IMR-90 (cell line): ENCODE results near the gene GPATCH8. TPM values are rescaled to one million over a fixed set of nuclear protein-coding genes. Genes with fewer than 3 reads are reported as not detected.

Source experiments
- ATAC-seq: fragments of 200-7000 bp; cut with Tn5 transposase; 2 replicates; pipeline ENCODE4 v1.9.1; 2020; ENCODE audit warnings: low read depth, mild to moderate bottlenecking, moderate library complexity
- BruUV-seq: library from RNA; stranded (reverse); fragments of 400-500 nt; replicated peaks from 2 replicates; lab custom pipeline; 2021; lab: Mats Ljungman, UMichigan
- CTCF ChIA-PET: fragments of 300-600 bp; formaldehyde crosslinking; extraction: SDS; loops from one replicate; lab custom pipeline; 2021; ENCODE audit warnings: antibody characterized with exemption; lab: Yijun Ruan, JAX
- POLR2A ChIA-PET: fragments of 300-600 bp; sonication (Branson Sonifier 250); formaldehyde crosslinking; loops from one replicate; lab custom pipeline; 2022; ENCODE audit warnings: antibody characterized with exemption; ENCODE audit not compliant: unreplicated experiment; lab: Charles Lee
- DNase-seq: peaks from one replicate; pipeline ENCODE4 v3.0.0; 2013
- H2AFZ ChIP-seq: replicated peaks from 2 replicates; pipeline ENCODE3; 2013; ENCODE audit warnings: low read length, mild to moderate bottlenecking; ENCODE audit not compliant: poor library complexity
- H2AK5ac ChIP-seq: 2 replicates; pipeline ENCODE4 v1.6.1; 2013; ENCODE audit warnings: low read depth, low read length, inconsistent platforms
- H2AK9ac ChIP-seq: replicated peaks from 2 replicates; pipeline ENCODE3; 2013; ENCODE audit warnings: mild to moderate bottlenecking, low read depth, low read length, moderate library complexity; ENCODE audit not compliant: poor library complexity
- H2BK120ac ChIP-seq: 2 replicates; pipeline ENCODE4 v1.6.1; 2013; ENCODE audit warnings: low read depth, low read length, inconsistent platforms
- H2BK15ac ChIP-seq: 3 replicates; pipeline ENCODE4 v1.6.1; 2013; ENCODE audit warnings: low read depth, low read length, inconsistent platforms
- H2BK20ac ChIP-seq: 2 replicates; pipeline ENCODE4 v1.6.1; 2013; ENCODE audit warnings: low read depth, mild to moderate bottlenecking, inconsistent platforms, low read length, moderate library complexity
- H2BK5ac ChIP-seq: 2 replicates; pipeline ENCODE4 v1.6.1; 2013; ENCODE audit warnings: mild to moderate bottlenecking, low read depth, low read length, inconsistent platforms; ENCODE audit not compliant: poor library complexity, severe bottlenecking
- H3K14ac ChIP-seq: replicated peaks from 2 replicates; pipeline ENCODE4 v1.6.1; 2013; ENCODE audit warnings: low read depth, low read length, inconsistent platforms
- H3K18ac ChIP-seq: 2 replicates; pipeline ENCODE4 v1.6.1; 2013; ENCODE audit warnings: low read depth, low read length, control low read depth
- H3K23ac ChIP-seq: 2 replicates; pipeline ENCODE4 v1.6.1; 2013; ENCODE audit warnings: low read depth, low read length, inconsistent platforms
- H3K27ac ChIP-seq: 2 replicates; pipeline ENCODE4 v1.5.1; 2013; ENCODE audit warnings: mild to moderate bottlenecking, control low read depth, low read length; ENCODE audit not compliant: insufficient read depth
- H3K27me3 ChIP-seq: 2 replicates; pipeline ENCODE4 v1.6.1; 2013; ENCODE audit warnings: low read length; ENCODE audit not compliant: control insufficient read depth, insufficient read depth
- H3K36me3 ChIP-seq: 2 replicates; pipeline ENCODE4 v1.6.1; 2013; ENCODE audit warnings: low read length, mixed read lengths; ENCODE audit not compliant: control insufficient read depth, insufficient read depth
- H3K4ac ChIP-seq: 2 replicates; pipeline ENCODE4 v1.6.1; 2013; ENCODE audit warnings: low read depth, low read length, inconsistent platforms
- H3K4me1 ChIP-seq: 2 replicates; pipeline ENCODE4 v1.6.1; 2013; ENCODE audit warnings: low read length, mixed read lengths; ENCODE audit not compliant: control insufficient read depth, insufficient read depth
- H3K4me2 ChIP-seq: 2 replicates; pipeline ENCODE4 v1.6.1; 2013; ENCODE audit warnings: low read depth, mild to moderate bottlenecking, control low read depth, low read length, moderate library complexity
- H3K4me3 ChIP-seq: 2 replicates; pipeline ENCODE4 v1.5.1; 2013; ENCODE audit warnings: low read depth, mild to moderate bottlenecking, control low read depth, low read length, moderate library complexity; ENCODE audit not compliant: insufficient read depth
- H3K56ac ChIP-seq: 2 replicates; pipeline ENCODE4 v1.6.1; 2013; ENCODE audit warnings: low read length, inconsistent platforms; ENCODE audit not compliant: insufficient read depth; ENCODE audit errors: extremely low read depth
- H3K79me1 ChIP-seq, 2 experiments: 2 replicates each; pipeline ENCODE4 v1.6.1; 2013; ENCODE audit warnings: low read length in 2 of 2, inconsistent platforms in 1 of 2, low read depth in 1 of 2
- H3K9ac ChIP-seq: 2 replicates; pipeline ENCODE4 v1.6.1; 2013; ENCODE audit warnings: low read depth, low read length, control low read depth
- H3K9me1 ChIP-seq: 2 replicates; pipeline ENCODE4 v1.6.1; 2013; ENCODE audit warnings: low read length, inconsistent platforms; ENCODE audit not compliant: insufficient read depth
- H3K9me3 ChIP-seq: 2 replicates; pipeline ENCODE4 v1.6.1; 2013; ENCODE audit warnings: low read length; ENCODE audit not compliant: control insufficient read depth, insufficient read depth
- H4K20me1 ChIP-seq: 2 replicates; pipeline ENCODE4 v1.6.1; 2013; ENCODE audit warnings: low read length, inconsistent platforms; ENCODE audit not compliant: insufficient read depth
- H4K5ac ChIP-seq: 2 replicates; pipeline ENCODE4 v1.6.1; 2013; ENCODE audit warnings: mild to moderate bottlenecking, low read depth, low read length, control low read depth
- H4K8ac ChIP-seq, 2 experiments: 2 replicates each; pipeline ENCODE4 v1.6.1; 2013; ENCODE audit warnings: low read depth in 2 of 2, low read length in 2 of 2, control low read depth in 1 of 2, inconsistent platforms in 1 of 2
- H4K91ac ChIP-seq: 2 replicates; pipeline ENCODE4 v1.6.1; 2013; ENCODE audit warnings: low read depth, low read length, inconsistent platforms; ENCODE audit not compliant: insufficient read depth
- BHLHE40 ChIP-seq: fragments of 150-350 bp; IDR thresholded peaks from 2 replicates; pipeline ENCODE4 v1.6.1; 2016; ENCODE audit warnings: mild to moderate bottlenecking, low read depth, low read length
- CEBPB ChIP-seq: IDR thresholded peaks from 2 replicates; pipeline ENCODE4 v1.6.1; 2012; ENCODE audit warnings: low read depth, low read length, improper control_type of control experiment
- CHD1 ChIP-seq: IDR thresholded peaks from 2 replicates; pipeline ENCODE4 v1.6.1; 2012; ENCODE audit warnings: low read depth, low read length, improper control_type of control experiment
- FOS ChIP-seq: fragments of 150-350 bp; IDR thresholded peaks from 2 replicates; pipeline ENCODE4 v1.6.1; 2016; ENCODE audit warnings: low read depth, low read length
- MAFK ChIP-seq: IDR thresholded peaks from 2 replicates; pipeline ENCODE4 v1.6.1; 2012; ENCODE audit warnings: low read depth, low read length, improper control_type of control experiment
- MAZ ChIP-seq: IDR thresholded peaks from 2 replicates; pipeline ENCODE4 v1.6.1; 2012; ENCODE audit warnings: low read depth, mild to moderate bottlenecking, low read length, improper control_type of control experiment, moderate library complexity, borderline replicate concordance
- NFE2L2 ChIP-seq: fragments of 150-350 bp; IDR thresholded peaks from 2 replicates; pipeline ENCODE4 v1.6.1; 2016; ENCODE audit warnings: low read depth, mild to moderate bottlenecking, low read length
- POLR2A ChIP-seq: IDR thresholded peaks from 2 replicates; pipeline ENCODE4 v1.6.1; 2012; ENCODE audit warnings: mild to moderate bottlenecking, low read depth, low read length
- RAD21 ChIP-seq: IDR thresholded peaks from 2 replicates; pipeline ENCODE4 v1.6.1; 2012; ENCODE audit warnings: low read length, improper control_type of control experiment
- RCOR1 ChIP-seq: IDR thresholded peaks from 2 replicates; pipeline ENCODE4 v1.6.1; 2012; ENCODE audit warnings: mild to moderate bottlenecking, low read length, improper control_type of control experiment; ENCODE audit not compliant: insufficient replicate concordance
- RFX5 ChIP-seq: IDR thresholded peaks from 2 replicates; pipeline ENCODE4 v1.8.0; 2012; ENCODE audit warnings: low read depth, mild to moderate bottlenecking, low read length, moderate library complexity
- SMC3 ChIP-seq: fragments of 150-350 bp; IDR thresholded peaks from 2 replicates; pipeline ENCODE4 v1.6.1; 2016; ENCODE audit warnings: low read depth, mild to moderate bottlenecking, antibody characterized with exemption, low read length, moderate library complexity
- USF2 ChIP-seq: fragments of 150-350 bp; IDR thresholded peaks from 2 replicates; pipeline ENCODE4 v1.6.1; 2017; ENCODE audit warnings: mild to moderate bottlenecking, antibody characterized with exemption, low read length, low read depth
- WGBS, 2 experiments: methylation state at CpG; one replicate each; pipeline versions ENCODE4 v1.1.5 to v1.1.7; 2013; ENCODE audit warnings: missing lambda C conversion rate in 2 of 2; ENCODE audit not compliant: insufficient read length in 1 of 2; ENCODE audit errors: extremely low coverage in 2 of 2; 5-methylcytosine and 5-hydroxymethylcytosine counted together
- dilution Hi-C: fragments of 300-500 bp; cut with HindIII; formaldehyde crosslinking; loops from one replicate; pipeline ENCODE4 v1.14.3; 2018; ENCODE audit warnings: low sequenced_read_pairs; ENCODE audit not compliant: unreplicated experiment
- in situ Hi-C: fragments of 300-500 bp; cut with MboI; formaldehyde crosslinking; loops from 3 replicates; pipeline ENCODE4 v1.14.3; 2019; ENCODE audit warnings: low sequenced_read_pairs, inconsistent platforms, mixed read lengths
- intact Hi-C: fragments of 100-400 bp; cut with micrococcal nuclease; formaldehyde crosslinking; loops from 2 replicates; pipeline ENCODE4 v1.10.0; 2022
- polyA plus RNA-seq, 3 experiments: library from polyadenylated mRNA; depleted of rRNA; stranded (reverse); fragments of >200 nt; gene quantifications; 2 replicates each; pipeline ENCODE4 v1.2.3, GENCODE V29; 2012; ENCODE audit warnings: low replicate concordance in 1 of 3
- total RNA-seq: library from RNA; depleted of rRNA; stranded (reverse); fragments of >200 nt; gene quantifications from 2 replicates; pipeline ENCODE4 v1.2.3, GENCODE V29; 2012
- TF ChIP-seq, protein P1 (sequence below): conservative IDR thresholded peaks from 2 replicates; pipeline ENCODE4 v1.5.1; 2012; ENCODE audit warnings: mild to moderate bottlenecking, low read depth, low read length, improper control_type of control experiment
- TF ChIP-seq, protein P2 (sequence below): fragments of 150-350 bp; IDR thresholded peaks from 2 replicates; pipeline ENCODE4 v1.6.1; 2016; ENCODE audit warnings: low read depth, mild to moderate bottlenecking, low read length, moderate library complexity, borderline replicate concordance

Gene GPATCH8
- total and polyA plus RNA-seq, 2 of the 4 experiments (the other 2 are of a cell fraction), result 8.8 to 13.2 TPM

DNA sequence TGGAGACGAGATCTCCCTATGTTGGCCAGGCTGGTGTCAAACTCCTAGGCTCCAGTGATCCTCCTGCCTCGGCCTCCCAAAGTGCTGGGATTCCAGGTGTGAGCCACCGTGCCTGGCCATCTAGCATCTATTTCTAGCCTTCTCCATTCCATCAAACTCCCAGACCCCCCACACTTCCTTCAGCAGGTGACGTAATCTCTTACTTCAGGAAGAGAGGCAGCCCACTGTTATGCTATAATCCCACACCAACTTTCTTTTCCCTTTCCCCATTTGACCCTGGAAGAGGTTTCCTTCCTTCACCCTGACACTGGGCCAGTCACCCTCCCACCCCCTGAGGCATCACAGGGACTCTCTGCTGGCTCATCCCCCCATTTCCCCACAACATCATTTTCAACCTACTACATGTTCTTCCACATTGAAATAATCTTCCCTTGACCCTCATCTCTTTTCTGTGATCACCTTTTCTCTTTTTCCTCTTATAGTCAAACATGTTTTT is 121.3 kb downstream of the GPATCH8 start:
- no peak overlapping the region for H3K23ac ChIP-seq
- H3K4me2 ChIP-seq, result no peak overlapping the region
- no TSS peak for BruUV-seq
- no peak overlapping the region for H2BK20ac ChIP-seq
- no peak overlapping the region for H3K56ac ChIP-seq
- no peak overlapping the region for H3K27ac ChIP-seq
- no peaks in the 10 kb centered on the region for H3K36me3 ChIP-seq
- ATAC-seq (no peak), DNase-seq (no peak)
- H2BK15ac ChIP-seq, result no peak overlapping the region
- no peak overlapping the region for H3K9ac ChIP-seq
- in situ Hi-C loops, result no loop called here
- H2AK9ac ChIP-seq, result no peak overlapping the region
- H3K18ac ChIP-seq, result no peak overlapping the region
- H4K20me1 ChIP-seq, result 0 out of 2 replicates have a peak, but pooled peaks cover 3% of the 10 kb centered on the region
- no peaks in the 10 kb centered on the region; the same call in 1 of the 2 replicates for H3K9me3 ChIP-seq
- H3K14ac ChIP-seq, result no peak overlapping the region
- POLR2A ChIA-PET, result no interaction called here
- H4K5ac ChIP-seq, result no peak overlapping the region
- H2AFZ ChIP-seq, result no peak overlapping the region
- peaks cover 36% of the 10 kb centered on the region for H3K27me3 ChIP-seq
- no peak for TF ChIP-seq POLR2A
- TF ChIP-seq RAD21, result no peak
- no peak for TF ChIP-seq RFX5
- TF ChIP-seq MAFK, result no peak
- TF ChIP-seq USF2, result no peak
- TF ChIP-seq BHLHE40, result no peak
- TF ChIP-seq CHD1, result no peak
- TF ChIP-seq FOS, result no peak
- TF ChIP-seq CEBPB, result no peak
- TF ChIP-seq SMC3, result no peak
- TF ChIP-seq, protein P1, sequence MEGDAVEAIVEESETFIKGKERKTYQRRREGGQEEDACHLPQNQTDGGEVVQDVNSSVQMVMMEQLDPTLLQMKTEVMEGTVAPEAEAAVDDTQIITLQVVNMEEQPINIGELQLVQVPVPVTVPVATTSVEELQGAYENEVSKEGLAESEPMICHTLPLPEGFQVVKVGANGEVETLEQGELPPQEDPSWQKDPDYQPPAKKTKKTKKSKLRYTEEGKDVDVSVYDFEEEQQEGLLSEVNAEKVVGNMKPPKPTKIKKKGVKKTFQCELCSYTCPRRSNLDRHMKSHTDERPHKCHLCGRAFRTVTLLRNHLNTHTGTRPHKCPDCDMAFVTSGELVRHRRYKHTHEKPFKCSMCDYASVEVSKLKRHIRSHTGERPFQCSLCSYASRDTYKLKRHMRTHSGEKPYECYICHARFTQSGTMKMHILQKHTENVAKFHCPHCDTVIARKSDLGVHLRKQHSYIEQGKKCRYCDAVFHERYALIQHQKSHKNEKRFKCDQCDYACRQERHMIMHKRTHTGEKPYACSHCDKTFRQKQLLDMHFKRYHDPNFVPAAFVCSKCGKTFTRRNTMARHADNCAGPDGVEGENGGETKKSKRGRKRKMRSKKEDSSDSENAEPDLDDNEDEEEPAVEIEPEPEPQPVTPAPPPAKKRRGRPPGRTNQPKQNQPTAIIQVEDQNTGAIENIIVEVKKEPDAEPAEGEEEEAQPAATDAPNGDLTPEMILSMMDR, result no peak
- TF ChIP-seq NFE2L2, result no peak
- TF ChIP-seq, protein P2, sequence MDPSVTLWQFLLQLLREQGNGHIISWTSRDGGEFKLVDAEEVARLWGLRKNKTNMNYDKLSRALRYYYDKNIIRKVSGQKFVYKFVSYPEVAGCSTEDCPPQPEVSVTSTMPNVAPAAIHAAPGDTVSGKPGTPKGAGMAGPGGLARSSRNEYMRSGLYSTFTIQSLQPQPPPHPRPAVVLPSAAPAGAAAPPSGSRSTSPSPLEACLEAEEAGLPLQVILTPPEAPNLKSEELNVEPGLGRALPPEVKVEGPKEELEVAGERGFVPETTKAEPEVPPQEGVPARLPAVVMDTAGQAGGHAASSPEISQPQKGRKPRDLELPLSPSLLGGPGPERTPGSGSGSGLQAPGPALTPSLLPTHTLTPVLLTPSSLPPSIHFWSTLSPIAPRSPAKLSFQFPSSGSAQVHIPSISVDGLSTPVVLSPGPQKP, result no peak
- no peak for TF ChIP-seq RCOR1
- TF ChIP-seq MAZ, result no peak
- no peak overlapping the region for H4K91ac ChIP-seq
- intact Hi-C loops, result no loop called here
- no peak overlapping the region for H2BK5ac ChIP-seq
- CTCF ChIA-PET, result no interaction called here
- 87% methylated on average over 3 of the region's 4 CpGs; no CpG with 5 or more reads in 1 of the 2 experiments for WGBS, 2 experiments
- H3K79me1 ChIP-seq, result no peaks in the 10 kb centered on the region
- H3K4me3 ChIP-seq, result no peak overlapping the region
- H3K9me1 ChIP-seq, result no peaks in the 10 kb centered on the region
- H4K8ac ChIP-seq, result no peak overlapping the region
- H2AK5ac ChIP-seq, result no peak overlapping the region
- H3K4me1 ChIP-seq, result peaks cover 2% of the 10 kb centered on the region; the same call in 1 of the 2 replicates
- no peak overlapping the region for H3K4ac ChIP-seq
- H2BK120ac ChIP-seq, result no peak overlapping the region
- dilution Hi-C loops, result no loop called here
